Measurements from ENCODE around the gene PMM1. TPM values are rescaled to one million over a fixed set of nuclear protein-coding genes. Genes with fewer than 3 reads are reported as not detected.

Gene PMM1
- total RNA-seq: 100 to 1,000 TPM in 1 of 4 donors, 10 to 100 TPM in 3; 38.6 to 182 (median 81.7) TPM

DNA sequence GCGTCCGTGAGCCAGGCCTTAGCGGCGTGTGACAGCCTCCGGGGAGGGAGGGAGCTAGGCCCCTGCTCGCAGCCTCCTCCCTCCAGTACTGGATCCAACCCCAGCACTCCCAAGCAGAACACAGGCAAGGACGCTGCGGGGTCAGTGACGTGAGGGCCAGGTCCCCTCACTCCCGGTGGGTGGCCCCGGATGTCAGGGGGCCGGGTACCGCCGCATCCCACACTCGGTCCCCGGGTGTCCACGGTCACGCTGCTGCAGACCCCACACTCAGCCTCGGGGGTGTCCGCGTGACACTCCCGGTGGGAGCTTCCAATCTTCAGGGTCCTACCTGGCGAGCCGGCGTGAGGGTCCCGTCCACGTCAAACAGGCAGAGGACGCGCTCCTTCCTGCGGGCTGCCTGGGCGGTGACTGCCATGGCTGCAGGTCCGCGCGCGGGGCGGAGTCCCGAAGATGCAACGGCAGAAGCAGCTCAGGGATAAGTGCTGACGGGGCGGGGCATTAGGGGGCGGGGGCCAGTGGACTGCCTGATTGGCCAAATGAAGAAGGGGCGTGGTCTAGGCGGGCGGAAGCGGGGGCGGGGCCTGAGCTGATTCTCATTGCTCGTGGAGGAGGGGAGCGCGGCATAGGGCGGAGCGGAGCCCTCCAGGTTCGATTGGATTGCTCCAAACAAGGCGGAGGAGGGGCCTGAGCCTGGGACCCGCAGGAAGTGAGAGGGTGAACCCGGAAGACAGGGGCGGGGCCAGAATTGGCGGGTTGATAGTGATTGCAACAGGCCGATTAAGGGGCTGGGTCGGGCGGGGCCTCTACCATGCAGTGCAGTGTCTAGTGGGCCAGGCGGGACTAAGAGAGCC, at the start of gene PMM1:
Gene PMM1, minus strand, starts transcription at position 450 of the 851 bp plus-strand sequence. Its CDS starts 35 bp downstream, at position 415.
- TF ChIP-seq, protein P1, sequence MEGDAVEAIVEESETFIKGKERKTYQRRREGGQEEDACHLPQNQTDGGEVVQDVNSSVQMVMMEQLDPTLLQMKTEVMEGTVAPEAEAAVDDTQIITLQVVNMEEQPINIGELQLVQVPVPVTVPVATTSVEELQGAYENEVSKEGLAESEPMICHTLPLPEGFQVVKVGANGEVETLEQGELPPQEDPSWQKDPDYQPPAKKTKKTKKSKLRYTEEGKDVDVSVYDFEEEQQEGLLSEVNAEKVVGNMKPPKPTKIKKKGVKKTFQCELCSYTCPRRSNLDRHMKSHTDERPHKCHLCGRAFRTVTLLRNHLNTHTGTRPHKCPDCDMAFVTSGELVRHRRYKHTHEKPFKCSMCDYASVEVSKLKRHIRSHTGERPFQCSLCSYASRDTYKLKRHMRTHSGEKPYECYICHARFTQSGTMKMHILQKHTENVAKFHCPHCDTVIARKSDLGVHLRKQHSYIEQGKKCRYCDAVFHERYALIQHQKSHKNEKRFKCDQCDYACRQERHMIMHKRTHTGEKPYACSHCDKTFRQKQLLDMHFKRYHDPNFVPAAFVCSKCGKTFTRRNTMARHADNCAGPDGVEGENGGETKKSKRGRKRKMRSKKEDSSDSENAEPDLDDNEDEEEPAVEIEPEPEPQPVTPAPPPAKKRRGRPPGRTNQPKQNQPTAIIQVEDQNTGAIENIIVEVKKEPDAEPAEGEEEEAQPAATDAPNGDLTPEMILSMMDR (IDR thresholded peaks at IDR 0.05; ENCODE audit: low read depth): no peak

DNA sequence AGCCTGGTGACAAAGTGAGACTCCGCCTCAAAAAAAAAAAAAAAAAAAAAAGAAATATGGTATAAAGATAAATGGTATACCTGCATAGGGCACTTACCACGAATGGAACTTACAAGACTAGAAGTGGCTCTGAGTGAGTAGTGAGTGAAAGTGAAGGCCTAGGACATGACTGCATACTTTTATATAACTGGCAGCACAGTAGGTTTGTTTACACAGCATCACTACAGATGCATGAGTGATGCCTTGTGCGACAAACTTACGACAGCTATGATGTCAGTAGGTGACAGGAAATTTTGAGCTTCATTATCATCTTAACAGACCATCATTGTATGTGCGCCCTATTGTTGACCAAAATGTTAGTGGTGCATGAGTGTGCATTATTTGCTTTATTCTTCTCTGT, 49.1 kb upstream of the PMM1 start:
- TF ChIP-seq, protein P1 (IDR thresholded peaks at IDR 0.05; ENCODE audit: low read depth): no peak

GRCh38 chr22:41638124-41638523, 48.5 kb upstream of the PMM1 start:
- TF ChIP-seq, protein P1 (IDR thresholded peaks at IDR 0.05; ENCODE audit: low read depth): no peak

GRCh38 chr22:41636467-41636866, 46.8 kb upstream of the PMM1 start:
- TF ChIP-seq, protein P1 (IDR thresholded peaks at IDR 0.05; ENCODE audit: low read depth): no peak

DNA sequence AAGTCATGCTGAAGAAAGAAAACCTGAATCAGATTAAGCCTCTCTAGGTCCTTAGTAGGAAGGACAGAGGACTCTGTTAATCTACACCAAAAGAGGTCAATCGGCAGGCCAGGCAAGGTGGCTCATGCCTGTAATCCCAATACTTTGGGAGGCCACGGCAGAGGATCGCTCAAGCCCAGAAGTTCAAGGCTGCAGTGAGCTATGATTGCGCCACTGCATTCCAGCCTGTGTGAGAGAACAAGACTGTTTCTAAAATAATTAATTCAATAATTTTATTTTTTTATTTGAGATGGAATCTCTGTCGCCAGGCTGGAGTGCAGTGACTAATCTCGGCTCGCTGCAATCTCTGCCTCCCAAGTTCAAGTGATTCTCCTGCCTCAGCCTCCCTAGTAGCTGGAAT, 35.9 kb upstream of the PMM1 start:
- TF ChIP-seq, protein P1 (IDR thresholded peaks at IDR 0.05; ENCODE audit: low read depth): no peak

- TF ChIP-seq, protein P1 (IDR thresholded peaks at IDR 0.05; ENCODE audit: low read depth): no peak
Measured at GRCh38 chr22:41621911-41622179, 32.2 kb upstream of the PMM1 start.

DNA sequence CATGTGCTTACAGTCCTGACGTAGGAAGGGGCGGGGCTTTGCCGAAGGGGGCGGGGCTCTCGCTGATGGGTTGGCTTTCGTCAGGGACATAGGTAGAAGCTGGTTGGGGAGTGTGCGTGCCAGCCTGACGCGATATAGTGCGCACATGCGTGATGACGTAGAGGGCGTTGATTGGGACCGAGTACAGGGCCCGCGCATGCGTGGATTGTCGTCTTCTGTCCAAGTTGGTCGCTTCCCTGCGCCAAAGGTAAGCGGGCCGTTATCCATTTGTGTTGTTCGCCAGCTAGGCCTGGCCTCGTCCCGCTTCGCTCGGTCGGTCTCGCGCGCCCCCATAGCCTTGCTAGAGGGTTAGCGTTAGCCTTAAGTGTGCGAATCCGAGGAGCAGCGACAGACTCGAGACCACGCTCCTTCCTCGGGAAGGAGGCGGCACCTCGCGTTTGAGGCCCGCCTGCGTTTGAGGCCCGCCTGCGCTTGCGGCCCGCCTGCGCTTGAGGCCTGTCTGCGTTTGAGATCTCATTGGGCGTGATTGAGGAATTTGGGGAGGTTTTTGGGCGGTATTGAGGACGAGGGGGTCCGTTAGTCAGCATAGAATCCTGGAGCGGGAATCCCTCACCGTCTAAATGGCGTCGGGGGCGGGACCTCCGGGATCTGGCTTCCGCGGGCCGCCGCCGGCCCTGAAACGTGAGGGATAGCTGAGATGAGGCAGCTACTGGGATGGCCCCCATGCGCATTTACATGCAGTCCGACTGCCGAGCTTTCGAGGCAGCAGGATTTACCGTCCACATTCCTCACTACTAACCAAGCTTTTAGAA, 31.7 kb upstream of the PMM1 start, which contains the start of gene XRCC6:
Gene XRCC6, plus strand, starts transcription at position 197 of the 812 bp plus-strand sequence. CDS start 710 bp downstream, outside the sequence.
- TF ChIP-seq, protein P1 (IDR thresholded peaks at IDR 0.05; ENCODE audit: low read depth): no peak
